HEK293 (cell line): ENCODE measurements around the gene SMIM41.

Experiments used
- CTCF ChIA-PET: fragments of 350-600 bp; formaldehyde crosslinking; extraction: SDS; loops from one replicate; lab custom pipeline; 2021; ENCODE audit warnings: antibody characterized with exemption; lab: Yijun Ruan, JAX
- POLR2A ChIA-PET: fragments of 300-600 bp; formaldehyde crosslinking; extraction: SDS; loops from one replicate; lab custom pipeline; 2020; ENCODE audit warnings: antibody characterized with exemption, inconsistent platforms; lab: Yijun Ruan, JAX
- H3K27ac ChIP-seq: fragments of 200-500 bp; sonication (Bioruptor generic); 2 replicates; pipeline ENCODE4 v1.5.1; 2014; ENCODE audit warnings: low read depth, low read length, control low read depth, inconsistent platforms; ENCODE audit errors: extremely low read depth
- H3K36me3 ChIP-seq, 2 experiments: fragments of 200-500 bp in 1 of 2; sonication (Bioruptor generic) in 1 of 2; 1 replicate in 1 of 2; 2 replicates in 1 of 2; pipeline ENCODE4 v1.5.1; 2014 to 2017; ENCODE audit warnings: inconsistent platforms in 2 of 2, low read length in 2 of 2; ENCODE audit not compliant: control insufficient read depth in 2 of 2, insufficient read depth in 1 of 2
- H3K4me1 ChIP-seq: fragments of 200-500 bp; sonication (Bioruptor generic); 2 replicates; pipeline ENCODE4 v1.5.1; 2014; ENCODE audit warnings: mild to moderate bottlenecking, low read length, inconsistent platforms; ENCODE audit not compliant: control insufficient read depth, insufficient read depth
- H3K4me3 ChIP-seq: 2 replicates; pipeline ENCODE4 v1.5.1; 2011; ENCODE audit warnings: low read depth, mild to moderate bottlenecking, control low read depth, low read length, moderate library complexity
- H3K9me3 ChIP-seq: fragments of 200-500 bp; sonication (Bioruptor generic); 2 replicates; pipeline ENCODE4 v1.5.1; 2014; ENCODE audit warnings: low read depth, low read length, inconsistent platforms; ENCODE audit not compliant: control insufficient read depth, insufficient read depth
- PRDM10 ChIP-seq: fragments of 450-650 bp; formaldehyde crosslinking; IDR thresholded peaks from 2 replicates; pipeline ENCODE4 v1.5.1; 2016; ENCODE audit warnings: missing biosample characterization, missing genetic modification characterization
- ZFP37 ChIP-seq: fragments of 450-650 bp; formaldehyde crosslinking; IDR thresholded peaks from 2 replicates; pipeline ENCODE4 v1.5.1; 2016; ENCODE audit warnings: missing biosample characterization, missing genetic modification characterization
- ZNF623 ChIP-seq: fragments of 450-650 bp; formaldehyde crosslinking; IDR thresholded peaks from 2 replicates; pipeline ENCODE4 v1.5.1; 2016; ENCODE audit warnings: missing biosample characterization, missing genetic modification characterization

SMIM41 gene

DNA sequence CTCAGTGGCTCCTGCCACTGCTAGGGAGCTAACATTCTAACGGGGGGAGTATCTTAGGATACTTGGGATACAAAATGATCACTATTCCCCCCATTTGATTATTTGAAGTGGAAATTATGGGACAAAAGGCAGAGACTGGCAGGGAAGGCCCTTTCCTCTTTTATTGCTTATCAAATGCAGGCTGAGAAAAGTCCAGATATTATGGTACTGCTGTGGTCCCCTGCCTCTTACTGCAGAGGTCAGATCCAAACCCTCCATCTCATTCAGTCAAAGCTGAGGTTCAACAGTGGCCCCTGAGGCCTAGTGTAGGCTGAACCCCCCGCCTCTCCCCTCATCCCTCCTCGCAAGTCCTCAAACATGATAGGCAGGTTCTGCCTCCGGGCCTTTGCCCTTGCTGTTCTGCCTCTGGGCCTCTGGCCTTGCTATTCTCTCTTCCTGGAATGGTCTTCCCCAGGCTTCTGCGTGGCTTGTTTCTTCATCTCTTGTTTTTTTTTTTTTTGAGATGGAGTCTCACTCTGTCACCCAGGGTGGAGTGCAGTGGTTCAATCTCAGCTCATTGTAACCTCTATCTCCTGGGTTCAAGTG, 78.2 kb downstream of the SMIM41 start:
- H3K36me3 ChIP-seq: no peaks in the 10 kb centered on the region
- peak; percentile 28; the same call in 1 of the 2 replicates for TF ChIP-seq ZNF623 (tag by site-specific recombination)
- peak; percentile 95 for TF ChIP-seq PRDM10 (tag by site-specific recombination)
- TF ChIP-seq ZFP37 (tag by site-specific recombination): no peak
- H3K9me3 ChIP-seq: no peaks in the 10 kb centered on the region
- H3K27ac ChIP-seq: no peak overlapping the region
- POLR2A ChIA-PET: interaction anchor here (0.9 to 1.0 kb wide), 2 partner anchors 87 to 122 kb away, joined by 3 read pairs; no protein-coding TSS in a partner anchor
- CTCF ChIA-PET: interaction anchor here (0.6 to 6.8 kb wide), 42 partner anchors 8 to 825 kb away, joined by 3 to 104 read pairs (median 6); partner anchors contain the start of genes KRT84 and NR4A1
- H3K4me3 ChIP-seq: no peak overlapping the region
- H3K4me1 ChIP-seq: no peaks in the 10 kb centered on the region
